Right atrium auricular region (tissue), 2 donors: ENCODE results near the gene TMSB4X. TPM values are rescaled to one million over a fixed set of nuclear protein-coding genes. Genes with fewer than 3 reads are reported as not detected.

ENCODE experiments used
- DNase-seq: peaks from one replicate; pipeline ENCODE4 v3.0.0-alpha.2; 2019; ENCODE audit warnings: low spot score
- H3K27ac ChIP-seq, 2 donors: fragments of 200-600 bp; sonication (generic); 1 replicate in 1 of 2; 2 replicates in 1 of 2; pipeline ENCODE4 v1.5.1; 2016 to 2019
- H3K27me3 ChIP-seq, 2 donors: fragments of 200-600 bp; sonication (generic); one replicate each; pipeline versions ENCODE4 v1.5.1 to v1.6.0; 2017 to 2019
- H3K36me3 ChIP-seq: fragments of 200-600 bp; sonication (generic); one replicate; pipeline ENCODE4 v1.5.1; 2016
- H3K4me1 ChIP-seq, 2 donors: fragments of 200-600 bp; sonication (generic); one replicate each; pipeline versions ENCODE4 v1.5.1 to v1.6.0; 2017 to 2019
- H3K4me3 ChIP-seq, 2 donors: fragments of 200-600 bp; sonication (generic); 1 replicate in 1 of 2; 2 replicates in 1 of 2; pipeline ENCODE4 v1.5.1; 2017 to 2019; ENCODE audit warnings: mild to moderate bottlenecking in 1 of 2, moderate library complexity in 1 of 2
- H3K9me3 ChIP-seq, 2 donors: fragments of 200-600 bp; sonication (generic); one replicate each; pipeline ENCODE4 v1.5.1; 2019
- CTCF ChIP-seq, 2 donors: fragments of 200-600 bp; sonication (generic); IDR thresholded peaks; one replicate each; pipeline ENCODE4 v1.5.1; 2019; ENCODE audit warnings: antibody characterized with exemption in 2 of 2
- total RNA-seq, 2 donors: library from RNA; depleted of rRNA; stranded (reverse); fragments of >200 nt; gene quantifications; one replicate each; pipeline ENCODE4 v1.1.0, GENCODE V29; 2016

The TMSB4X gene
- total RNA-seq, 2 donors from 2014 or later: 1,780 to 2,397 TPM

GRCh38 chrX:12951595-12951975 lies 23.3 kb upstream of the TMSB4X start:
- no peak for TF ChIP-seq CTCF (IDR thresholded peaks at IDR 0.05)
- no peaks in the 10 kb centered on the region for H3K9me3 ChIP-seq
- H3K27me3 ChIP-seq: no peaks in the 10 kb centered on the region
- no peak for DNase-seq
- no peaks in the 10 kb centered on the region for H3K36me3 ChIP-seq
- H3K4me3 ChIP-seq: no peak overlapping the region
- H3K27ac ChIP-seq: no peak overlapping the region
- H3K4me1 ChIP-seq: peaks cover 0 to 23% of the 10 kb centered on the region in 2 donors

- H3K9me3 ChIP-seq: no peaks in the 10 kb centered on the region
- H3K36me3 ChIP-seq: no peaks in the 10 kb centered on the region
- no peak for TF ChIP-seq CTCF (IDR thresholded peaks at IDR 0.05)
- H3K4me3 ChIP-seq: no peak overlapping the region
- no peak overlapping the region for H3K27ac ChIP-seq
- H3K4me1 ChIP-seq: peaks cover 0 to 21% of the 10 kb centered on the region in 2 donors
- H3K27me3 ChIP-seq: no peaks in the 10 kb centered on the region
- no peak for DNase-seq
These were observed 21.5 kb upstream of the TMSB4X start for GRCh38 chrX:12953420-12953819.

- Histone ChIP-seq H3K27me3 (no peaks in the 10 kb centered on the region), H3K4me3 (no peak overlapping the region), H3K4me1 (peaks cover 0 to 20% of the 10 kb centered on the region in 2 donors), H3K36me3 (no peaks in the 10 kb centered on the region), H3K27ac (no peak overlapping the region), H3K9me3 (no peaks in the 10 kb centered on the region)
- no peak for TF ChIP-seq CTCF (IDR thresholded peaks at IDR 0.05)
- DNase-seq: no peak
These were observed 20.5 kb upstream of the TMSB4X start for GRCh38 chrX:12954376-12954775.

- Histone ChIP-seq H3K27ac (peak overlapping the region; percentile 10 to 55), H3K9me3 (no peaks in the 10 kb centered on the region), H3K4me1 (peaks cover 0 to 14% of the 10 kb centered on the region in 2 donors)
These were observed 19.9 kb upstream of the TMSB4X start for GRCh38 chrX:12954981-12955380.

GRCh38 chrX:12955882-12956703 lies 18.8 kb upstream of the TMSB4X start:
- DNase-seq: no peak
- no peaks in the 10 kb centered on the region for H3K27me3 ChIP-seq
- no peak for TF ChIP-seq CTCF (IDR thresholded peaks at IDR 0.05)
- peak overlapping the region; percentile 55 for H3K27ac ChIP-seq
- no peaks in the 10 kb centered on the region for H3K36me3 ChIP-seq
- no peak overlapping the region for H3K4me3 ChIP-seq
- no peaks in the 10 kb centered on the region for H3K9me3 ChIP-seq
- H3K4me1 ChIP-seq: peaks cover 0 to 14% of the 10 kb centered on the region in 2 donors

More at GRCh38 chrX:12954981-12955380, 19.9 kb upstream of the TMSB4X start:
- H3K27me3 ChIP-seq: no peaks in the 10 kb centered on the region
- DNase-seq: no peak
- no peak for TF ChIP-seq CTCF (IDR thresholded peaks at IDR 0.05)
- H3K36me3 ChIP-seq: no peaks in the 10 kb centered on the region
- no peak overlapping the region for H3K4me3 ChIP-seq
